ENCODE data around the gene MXI1. TPM values are rescaled to one million over a fixed set of nuclear protein-coding genes. Genes with fewer than 3 reads are reported as not detected.
"Not testable (repeated sequence)": the region's sequence is repeated elsewhere in the genome, so short reads cannot be mapped to it uniquely, and the experiment has no call there.

Gene MXI1
- total and polyA plus RNA-seq, 7 experiments from 2014 or later: 36.6 to 57.1 (median 52.7) TPM

GRCh38 chr10:110267276-110267675 is 59.9 kb downstream of the MXI1 start:
- ChIA-PET CTCF (interaction anchor here (1.0 kb wide), 1 partner anchor 404 kb away, joined by 3 read pairs; no protein-coding TSS in a partner anchor), POLR2A (interaction anchor here (1.6 kb wide), 1 partner anchor 58 kb away, joined by 10 read pairs; no protein-coding TSS in a partner anchor)
- ATAC-seq: no peak
- DNase-seq: no peak
- Mint-ChIP-seq H3K9me3 (no peaks in the 10 kb centered on the region), H3K27me3 (peaks cover 0 to 45% (median 0%) of the 10 kb centered on the region in 5 donors), H3K36me3 (peaks cover 0 to 9% (median 0%) of the 10 kb centered on the region in 5 donors), H3K4me1 (peaks cover 16 to 68% (median 47%) of the 10 kb centered on the region in 7 donors), H3K27ac (peak overlapping the region in 2 of 9 donors; percentile 16 to 25), H3K4me3 (no peak overlapping the region)
- intact Hi-C loops (cut with micrococcal nuclease): loop anchor here in 1 of 2 donors (2.0 kb wide), 1 partner anchor 14 kb away; no protein-coding TSS in a partner anchor
- peaks cover 0 to 10% of the 10 kb centered on the region in 2 donors for H3K4me1 ChIP-seq (ENCODE audit: control insufficient read depth in 2 of 2, insufficient read depth in 2 of 2, low read length in 2 of 2)
- H3K36me3 ChIP-seq (ENCODE audit: control insufficient read depth in 2 of 3, insufficient read depth in 3 of 3, low read length in 3 of 3): no peaks in the 10 kb centered on the region
- H3K4me3 ChIP-seq (ENCODE audit: low read length): no peak overlapping the region
- no peaks in the 10 kb centered on the region for H3K9me3 ChIP-seq (ENCODE audit: control insufficient read depth in 2 of 3, low read length in 3 of 3)
- no peaks in the 10 kb centered on the region for H3K27me3 ChIP-seq (ENCODE audit: control insufficient read depth in 2 of 2, insufficient read depth in 2 of 2, low read length in 2 of 2)
- H3K27ac ChIP-seq (ENCODE audit: low read depth, low read length): no peak overlapping the region

- POLR2A ChIA-PET: interaction anchor here (1.6 kb wide), 1 partner anchor 59 kb away, joined by 10 read pairs; no protein-coding TSS in a partner anchor
- Mint-ChIP-seq H3K4me1 (peaks cover 19 to 68% (median 47%) of the 10 kb centered on the region in 7 donors), H3K27me3 (peaks cover 0 to 35% (median 0%) of the 10 kb centered on the region in 5 donors), H3K36me3 (peaks cover 0 to 8% (median 0%) of the 10 kb centered on the region in 5 donors), H3K4me3 (peak overlapping the region in 8 of 10 donors; percentile 43 to 87 (median 64)), H3K9me3 (no peaks in the 10 kb centered on the region), H3K27ac (peak overlapping the region in 8 of 9 donors; percentile 57 to 91 (median 83))
- intact Hi-C loops (cut with micrococcal nuclease): no loop called here
- CTCF ChIA-PET: interaction anchor here (1.0 kb wide), 1 partner anchor 11 kb away, joined by 3 read pairs; no protein-coding TSS in a partner anchor
- peaks cover 0 to 12% of the 10 kb centered on the region in 2 donors for H3K4me1 ChIP-seq (ENCODE audit: control insufficient read depth in 2 of 2, insufficient read depth in 2 of 2, low read length in 2 of 2)
- no peaks in the 10 kb centered on the region for H3K27me3 ChIP-seq (ENCODE audit: control insufficient read depth in 2 of 2, insufficient read depth in 2 of 2, low read length in 2 of 2)
- no peak overlapping the region for H3K27ac ChIP-seq (ENCODE audit: low read depth, low read length)
- no peak overlapping the region for H3K4me3 ChIP-seq (ENCODE audit: low read length)
- H3K36me3 ChIP-seq (ENCODE audit: control insufficient read depth in 2 of 3, insufficient read depth in 3 of 3, low read length in 3 of 3): no peaks in the 10 kb centered on the region
- no peak for ATAC-seq
- H3K9me3 ChIP-seq (ENCODE audit: control insufficient read depth in 2 of 3, low read length in 3 of 3): no peaks in the 10 kb centered on the region
- no peak for DNase-seq
Measured at GRCh38 chr10:110268442-110268841, 61.0 kb downstream of the MXI1 start.

- peak overlapping the region; percentile 49 for H3K4me3 ChIP-seq (ENCODE audit: low read length)
- H3K27ac ChIP-seq (ENCODE audit: low read depth, low read length): peak overlapping the region; percentile 50
- ATAC-seq (no peak), DNase-seq (no peak)
- peaks cover 24 to 73% (median 47%) of the 10 kb centered on the region in 7 donors for H3K4me1 Mint-ChIP-seq
- H3K36me3 ChIP-seq (ENCODE audit: control insufficient read depth in 2 of 3, insufficient read depth in 3 of 3, low read length in 3 of 3): no peaks in the 10 kb centered on the region
- POLR2A ChIA-PET: interaction anchor here (0.9 kb wide), 1 partner anchor 15 kb away, joined by 3 read pairs; no protein-coding TSS in a partner anchor
- CTCF ChIA-PET: interaction anchor here (0.7 to 1.0 kb wide), 2 partner anchors 10 to 131 kb away, joined by 3 to 5 read pairs; no protein-coding TSS in a partner anchor
- H3K4me1 ChIP-seq (ENCODE audit: control insufficient read depth in 2 of 2, insufficient read depth in 2 of 2, low read length in 2 of 2): peaks cover 0 to 18% of the 10 kb centered on the region in 2 donors
- H3K9me3 ChIP-seq (ENCODE audit: control insufficient read depth in 2 of 3, low read length in 3 of 3): no peaks in the 10 kb centered on the region
- H3K27me3 Mint-ChIP-seq: peaks cover 0 to 32% (median 0%) of the 10 kb centered on the region in 5 donors
- no peaks in the 10 kb centered on the region for H3K9me3 Mint-ChIP-seq
- peaks cover 0 to 6% (median 0%) of the 10 kb centered on the region in 5 donors for H3K36me3 Mint-ChIP-seq
- no peaks in the 10 kb centered on the region for H3K27me3 ChIP-seq (ENCODE audit: control insufficient read depth in 2 of 2, insufficient read depth in 2 of 2, low read length in 2 of 2)
- H3K4me3 Mint-ChIP-seq: peak overlapping the region; percentile 39 to 91 (median 76)
- intact Hi-C loops (cut with micrococcal nuclease): no loop called here
- H3K27ac Mint-ChIP-seq: peak overlapping the region in 8 of 9 donors; percentile 57 to 93 (median 85)
Measured at GRCh38 chr10:110268971-110269370, 61.6 kb downstream of the MXI1 start.

GRCh38 chr10:110269374-110270318 is 62.2 kb downstream of the MXI1 start:
- Histone ChIP-seq H3K27ac (ENCODE audit: low read depth, low read length) (peak overlapping the region; percentile 50), H3K36me3 (ENCODE audit: control insufficient read depth in 2 of 3, insufficient read depth in 3 of 3, low read length in 3 of 3) (no peaks in the 10 kb centered on the region), H3K4me3 (ENCODE audit: low read length) (peak overlapping the region; percentile 49), H3K9me3 (ENCODE audit: control insufficient read depth in 2 of 3, low read length in 3 of 3) (no peaks in the 10 kb centered on the region), H3K4me1 (ENCODE audit: control insufficient read depth in 2 of 2, insufficient read depth in 2 of 2, low read length in 2 of 2) (peaks cover 0 to 19% of the 10 kb centered on the region in 2 donors), H3K27me3 (ENCODE audit: control insufficient read depth in 2 of 2, insufficient read depth in 2 of 2, low read length in 2 of 2) (no peaks in the 10 kb centered on the region)
- intact Hi-C loops (cut with micrococcal nuclease): no loop called here
- DNase-seq (peak in 7 of 9 donors; percentile 9 to 52 (median 45)), ATAC-seq (peak; percentile 81)
- Mint-ChIP-seq H3K4me1 (peaks cover 26 to 80% (median 53%) of the 10 kb centered on the region in 7 donors), H3K9me3 (no peaks in the 10 kb centered on the region), H3K27me3 (peaks cover 0 to 34% (median 0%) of the 10 kb centered on the region in 5 donors), H3K27ac (peak overlapping the region; percentile 57 to 93 (median 83)), H3K36me3 (peaks cover 0 to 6% (median 0%) of the 10 kb centered on the region in 5 donors), H3K4me3 (peak overlapping the region; percentile 39 to 91 (median 76))
- CTCF ChIA-PET: interaction anchor here (0.7 to 1.0 kb wide), 2 partner anchors 10 to 132 kb away, joined by 3 to 5 read pairs; no protein-coding TSS in a partner anchor
- POLR2A ChIA-PET: interaction anchor here (0.9 kb wide), 1 partner anchor 16 kb away, joined by 3 read pairs; no protein-coding TSS in a partner anchor

GRCh38 chr10:110272995-110273394 is 65.6 kb downstream of the MXI1 start:
- H3K27ac Mint-ChIP-seq: peak overlapping the region in 4 of 9 donors; percentile 10 to 79 (median 43)
- peaks cover 0 to 19% of the 10 kb centered on the region in 2 donors for H3K4me1 ChIP-seq (ENCODE audit: control insufficient read depth in 2 of 2, insufficient read depth in 2 of 2, low read length in 2 of 2)
- peak overlapping the region in 5 of 10 donors; percentile 0 to 63 (median 46) for H3K4me3 Mint-ChIP-seq
- H3K27me3 Mint-ChIP-seq: peaks cover 0 to 36% (median 0%) of the 10 kb centered on the region in 5 donors
- not testable (repeated sequence) for H3K27me3 ChIP-seq (ENCODE audit: control insufficient read depth in 2 of 2, insufficient read depth in 2 of 2, low read length in 2 of 2); H3K4me3 ChIP-seq (ENCODE audit: low read length); H3K36me3 ChIP-seq (ENCODE audit: control insufficient read depth in 2 of 3, insufficient read depth in 3 of 3, low read length in 3 of 3); ATAC-seq; H3K9me3 ChIP-seq (ENCODE audit: control insufficient read depth in 2 of 3, low read length in 3 of 3); H3K9me3 Mint-ChIP-seq; H3K36me3 Mint-ChIP-seq; DNase-seq; H3K27ac ChIP-seq (ENCODE audit: low read depth, low read length)
- peaks cover 32 to 75% (median 54%) of the 10 kb centered on the region in 7 donors for H3K4me1 Mint-ChIP-seq
- CTCF ChIA-PET: interaction anchor here (0.8 to 1.3 kb wide), 2 partner anchors 31 to 63 kb away, joined by 3 to 4 read pairs; no protein-coding TSS in a partner anchor
- intact Hi-C loops (cut with micrococcal nuclease): loop anchor here in 1 of 2 donors (1.0 kb wide), 1 partner anchor 10 kb away; no protein-coding TSS in a partner anchor
- POLR2A ChIA-PET: interaction anchor here (3.8 kb wide), 1 partner anchor 64 kb away, joined by 26 read pairs; the partner anchor contains the start of gene MXI1

- H3K4me1 ChIP-seq (ENCODE audit: control insufficient read depth in 2 of 2, insufficient read depth in 2 of 2, low read length in 2 of 2): peaks cover 0 to 16% of the 10 kb centered on the region in 2 donors
- H3K27me3 ChIP-seq (ENCODE audit: control insufficient read depth in 2 of 2, insufficient read depth in 2 of 2, low read length in 2 of 2): no peaks in the 10 kb centered on the region
- peak overlapping the region in 8 of 10 donors; percentile 27 to 79 (median 62) for H3K4me3 Mint-ChIP-seq
- DNase-seq: peak in 7 of 9 donors; percentile 11 to 72 (median 39)
- peak overlapping the region in 7 of 9 donors; percentile 10 to 82 (median 52) for H3K27ac Mint-ChIP-seq
- no peaks in the 10 kb centered on the region for H3K36me3 ChIP-seq (ENCODE audit: control insufficient read depth in 2 of 3, insufficient read depth in 3 of 3, low read length in 3 of 3)
- no peak overlapping the region for H3K27ac ChIP-seq (ENCODE audit: low read depth, low read length)
- H3K36me3 Mint-ChIP-seq: peaks cover 0 to 10% (median 0%) of the 10 kb centered on the region in 5 donors
- no peaks in the 10 kb centered on the region for H3K9me3 Mint-ChIP-seq
- peaks cover 0 to 34% (median 0%) of the 10 kb centered on the region in 5 donors for H3K27me3 Mint-ChIP-seq
- ATAC-seq: peak; percentile 73
- no peaks in the 10 kb centered on the region for H3K9me3 ChIP-seq (ENCODE audit: control insufficient read depth in 2 of 3, low read length in 3 of 3)
- H3K4me3 ChIP-seq (ENCODE audit: low read length): no peak overlapping the region
- POLR2A ChIA-PET: interaction anchor here (0.7 to 3.8 kb wide), 2 partner anchors 64 to 130 kb away, joined by 3 to 26 read pairs; partner anchors contain the start of gene MXI1
- intact Hi-C loops (cut with micrococcal nuclease): loop anchor here in 1 of 2 donors (1.0 kb wide), 1 partner anchor 10 kb away; no protein-coding TSS in a partner anchor
- peaks cover 34 to 75% (median 50%) of the 10 kb centered on the region in 7 donors for H3K4me1 Mint-ChIP-seq
- CTCF ChIA-PET: interaction anchor here (1.3 kb wide), 1 partner anchor 64 kb away, joined by 4 read pairs; no protein-coding TSS in a partner anchor
Measured at GRCh38 chr10:110273474-110273873, 66.1 kb downstream of the MXI1 start.

Data from naive thymus-derived CD4-positive, alpha-beta T cell (primary cell).